Measurements from ENCODE around the gene GAB2.

Gene GAB2

DNA sequence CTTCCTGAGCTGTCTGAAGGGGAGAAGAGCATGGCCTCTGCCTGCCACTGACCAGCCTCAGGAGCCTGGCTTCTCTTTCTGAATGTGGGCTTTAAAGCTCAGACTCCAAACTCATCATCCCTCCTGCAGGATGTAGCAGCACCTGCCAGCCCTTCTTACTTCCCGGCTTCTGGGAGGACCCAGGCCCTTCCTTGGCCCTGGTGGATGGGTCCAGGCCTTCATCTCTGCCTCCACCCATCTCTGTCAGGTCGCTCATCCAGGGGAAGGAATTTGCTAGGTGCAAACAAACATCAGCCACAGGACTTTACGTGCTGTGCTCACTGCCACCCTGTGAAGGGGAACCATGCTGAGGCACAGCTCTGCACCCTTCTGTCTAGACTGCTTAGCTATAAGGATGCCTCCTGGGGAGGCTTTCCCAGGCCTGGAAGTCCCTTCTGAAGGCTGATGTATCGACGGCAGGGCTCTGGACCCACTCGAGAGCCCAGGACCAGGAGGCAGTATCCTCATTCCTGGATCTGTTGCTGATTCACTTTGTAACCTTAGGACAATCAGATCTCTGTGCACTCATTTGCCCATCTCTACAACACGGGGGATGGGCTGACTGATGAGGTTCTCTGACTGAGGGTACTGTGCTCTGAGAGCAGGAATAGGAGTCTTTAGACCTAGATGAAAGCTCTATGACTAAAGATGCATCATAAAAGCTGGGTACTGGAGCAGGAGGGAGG is 198.0 kb downstream of the GAB2 start:
- H4K20me1 ChIP-seq, result peaks cover 38% of the 10 kb centered on the region
- TF ChIP-seq Cebpa-rat (IDR thresholded peaks at IDR 0.05), result no peak

DNA sequence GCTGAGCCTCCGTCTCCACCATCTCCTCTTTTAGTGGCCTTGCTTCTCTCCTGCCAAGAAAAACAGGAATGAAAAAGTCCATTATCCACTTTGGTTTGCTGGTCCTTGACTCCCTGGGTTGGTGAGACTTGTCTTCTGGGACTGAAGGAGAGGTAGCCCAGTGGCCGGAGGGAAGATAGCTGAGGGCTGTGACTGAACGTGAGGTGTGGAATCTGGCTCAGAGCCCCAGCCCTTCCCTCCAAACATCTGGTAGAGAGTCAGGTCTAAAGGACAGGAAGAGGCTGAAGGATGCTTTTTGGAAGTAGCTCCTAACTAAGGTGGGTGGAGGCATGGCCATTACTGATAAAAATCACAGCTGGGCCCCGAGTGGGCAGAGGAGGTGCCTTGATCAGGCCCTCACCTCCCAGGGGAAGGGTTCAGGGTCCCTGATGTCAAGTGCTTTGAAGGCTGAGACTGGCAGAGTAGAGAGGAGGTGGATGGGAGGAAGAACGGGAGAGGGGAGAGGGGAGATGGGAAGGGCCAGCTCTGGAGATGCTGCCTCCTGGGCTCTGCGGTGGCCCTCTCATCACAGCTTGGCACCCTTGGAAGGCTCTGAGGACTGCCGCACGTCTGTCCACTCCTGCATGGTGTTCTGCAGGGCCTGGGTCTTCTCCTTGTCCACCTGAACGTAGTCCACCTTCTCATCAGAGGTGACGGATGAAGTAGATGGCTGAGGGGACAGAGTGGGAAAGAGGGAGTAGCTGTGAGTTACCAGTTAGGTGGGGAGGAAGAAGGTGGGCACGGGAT is 198.7 kb downstream of the GAB2 start:
- peaks cover 42% of the 10 kb centered on the region for H3K4me1 ChIP-seq
- no peak overlapping the region for H3K4me3 ChIP-seq
- no peaks in the 10 kb centered on the region for H3K9me3 ChIP-seq
- no peak overlapping the region for H3K27ac ChIP-seq
- no peaks in the 10 kb centered on the region for H3K27me3 ChIP-seq
- no peak for TF ChIP-seq Cebpa-rat (IDR thresholded peaks at IDR 0.05)
- no peak overlapping the region for H3K9ac ChIP-seq
- H4K20me1 ChIP-seq, result peaks cover 38% of the 10 kb centered on the region
- peaks cover 96% of the 10 kb centered on the region for H3K36me3 ChIP-seq
- no peak overlapping the region for H3K4me2 ChIP-seq

More for the DNA sequence above, 198.0 kb downstream of the GAB2 start:
- no peak overlapping the region for H3K4me3 ChIP-seq
- no peaks in the 10 kb centered on the region for H3K9me3 ChIP-seq
- H3K4me2 ChIP-seq, result no peak overlapping the region
- H3K27ac ChIP-seq, result no peak overlapping the region
- peaks cover 43% of the 10 kb centered on the region for H3K4me1 ChIP-seq
- peaks cover 99% of the 10 kb centered on the region for H3K36me3 ChIP-seq
- no peaks in the 10 kb centered on the region for H3K27me3 ChIP-seq
- no peak overlapping the region for H3K9ac ChIP-seq

- H4K20me1 ChIP-seq, result peaks cover 38% of the 10 kb centered on the region
- H3K36me3 ChIP-seq, result peaks cover 96% of the 10 kb centered on the region
- no peak overlapping the region for H3K4me2 ChIP-seq
- no peak overlapping the region for H3K9ac ChIP-seq
- no peak overlapping the region for H3K27ac ChIP-seq
- H3K4me3 ChIP-seq, result no peak overlapping the region
- TF ChIP-seq Cebpa-rat (IDR thresholded peaks at IDR 0.05), result no peak
- no peaks in the 10 kb centered on the region for H3K27me3 ChIP-seq
- H3K4me1 ChIP-seq, result peaks cover 40% of the 10 kb centered on the region
- no peaks in the 10 kb centered on the region for H3K9me3 ChIP-seq
These were observed 199.7 kb downstream of the GAB2 start for GRCh38 chr11:78217650-78218541.

GRCh38 chr11:78216571-78217287 is 200.9 kb downstream of the GAB2 start:
- H3K27ac ChIP-seq, result no peak overlapping the region
- no peak overlapping the region for H3K9ac ChIP-seq
- H3K4me2 ChIP-seq, result peak overlapping the region; percentile 40; the same call in 1 of the 2 replicates
- peaks cover 96% of the 10 kb centered on the region for H3K36me3 ChIP-seq
- H3K4me1 ChIP-seq, result peaks cover 40% of the 10 kb centered on the region
- H3K4me3 ChIP-seq, result no peak overlapping the region
- H3K27me3 ChIP-seq, result no peaks in the 10 kb centered on the region
- no peaks in the 10 kb centered on the region for H3K9me3 ChIP-seq
- peaks cover 34% of the 10 kb centered on the region for H4K20me1 ChIP-seq
- TF ChIP-seq Cebpa-rat (IDR thresholded peaks at IDR 0.05), result no peak

DNA sequence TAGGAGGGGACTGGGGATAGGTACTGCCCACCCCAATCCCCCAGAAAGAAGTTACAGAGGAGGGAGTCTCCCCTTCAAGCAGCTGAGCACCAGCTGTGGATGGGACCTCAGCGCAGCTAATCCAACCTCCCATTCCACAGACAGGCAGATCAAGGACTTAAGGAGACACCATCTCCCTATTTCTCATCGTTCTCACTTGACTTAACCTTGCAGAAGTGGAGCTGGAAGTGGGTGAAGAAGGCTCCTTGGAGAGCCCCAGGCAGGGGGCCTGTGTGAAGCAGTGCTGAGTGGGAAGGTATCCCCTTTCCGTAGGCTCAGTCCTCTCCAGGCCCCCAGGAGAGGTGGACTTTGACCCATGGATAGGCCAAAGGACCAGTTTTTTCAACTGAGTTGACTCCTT is 201.6 kb downstream of the GAB2 start:
- Histone ChIP-seq H3K9me3 (no peaks in the 10 kb centered on the region), H3K4me1 (peaks cover 40% of the 10 kb centered on the region), H3K9ac (no peak overlapping the region), H3K27ac (no peak overlapping the region), H4K20me1 (peaks cover 27% of the 10 kb centered on the region), H3K4me3 (no peak overlapping the region), H3K4me2 (peak overlapping the region; percentile 40), H3K36me3 (peaks cover 89% of the 10 kb centered on the region), H3K27me3 (no peaks in the 10 kb centered on the region)
- TF ChIP-seq Cebpa-rat (IDR thresholded peaks at IDR 0.05), result no peak

GRCh38 chr11:78214331-78215194 is 203.1 kb downstream of the GAB2 start:
- TF ChIP-seq Cebpa-rat (IDR thresholded peaks at IDR 0.05), result no peak
- Histone ChIP-seq H4K20me1 (peaks cover 24% of the 10 kb centered on the region), H3K9ac (no peak overlapping the region), H3K27ac (no peak overlapping the region), H3K9me3 (no peaks in the 10 kb centered on the region), H3K27me3 (no peaks in the 10 kb centered on the region), H3K4me1 (peaks cover 51% of the 10 kb centered on the region), H3K4me3 (no peak overlapping the region), H3K36me3 (peaks cover 85% of the 10 kb centered on the region), H3K4me2 (peak overlapping the region; percentile 47)

- H3K27me3 ChIP-seq, result no peaks in the 10 kb centered on the region
- H4K20me1 ChIP-seq, result peaks cover 24% of the 10 kb centered on the region
- no peak overlapping the region for H3K4me3 ChIP-seq
- H3K4me2 ChIP-seq, result peak overlapping the region; percentile 30
- H3K9ac ChIP-seq, result no peak overlapping the region
- no peak overlapping the region for H3K27ac ChIP-seq
- peaks cover 51% of the 10 kb centered on the region for H3K4me1 ChIP-seq
- H3K9me3 ChIP-seq, result no peaks in the 10 kb centered on the region
- no peak for TF ChIP-seq Cebpa-rat (IDR thresholded peaks at IDR 0.05)
- peaks cover 77% of the 10 kb centered on the region for H3K36me3 ChIP-seq
These were observed 203.9 kb downstream of the GAB2 start for GRCh38 chr11:78213526-78214330.

Measured in BLaER1 (cell line).